Measurements from ENCODE around the gene STON2.
A peak's percentile ranks its signal among the peaks of the same experiment; 100 is the strongest.

STON2 gene

GRCh38 chr14:81222126-81222525 lies 178.0 kb downstream of the STON2 start:
- TF ChIP-seq CTCF (IDR thresholded peaks at IDR 0.05; ENCODE audit: low read depth, low read length): no peak
- Histone ChIP-seq H3K4me1 (no peaks in the 10 kb centered on the region), H3K4me3 (ENCODE audit: low read depth, low read length) (no peak overlapping the region), H3K36me3 (peaks cover 3% of the 10 kb centered on the region; the same call in 1 of the 2 replicates), H3K9me3 (no peaks in the 10 kb centered on the region), H3K27me3 (no peaks in the 10 kb centered on the region)
- no peak for DNase-seq

- no peaks in the 10 kb centered on the region for H3K27me3 ChIP-seq
- H3K4me3 ChIP-seq (ENCODE audit: low read depth, low read length): peak overlapping the region; percentile 70
- peaks cover 3% of the 10 kb centered on the region for H3K36me3 ChIP-seq
- H3K9me3 ChIP-seq: no peaks in the 10 kb centered on the region
- no peak for TF ChIP-seq CTCF (IDR thresholded peaks at IDR 0.05; ENCODE audit: low read depth, low read length)
- no peaks in the 10 kb centered on the region for H3K4me1 ChIP-seq
- no peak for DNase-seq
Observed at GRCh38 chr14:81221579-81222102, 178.5 kb downstream of the STON2 start.

GRCh38 chr14:81220830-81221578 lies 179.1 kb downstream of the STON2 start, which contains the start of gene GTF2A1:
GTF2A1 (minus strand) TSS chr14:81220959; CDS start chr14:81220518, 441 bp downstream.
- no peak for TF ChIP-seq CTCF (IDR thresholded peaks at IDR 0.05; ENCODE audit: low read depth, low read length)
- DNase-seq: peak; percentile 96
- H3K9me3 ChIP-seq: no peaks in the 10 kb centered on the region
- H3K4me1 ChIP-seq: no peaks in the 10 kb centered on the region
- peaks cover 7% of the 10 kb centered on the region for H3K36me3 ChIP-seq
- H3K27me3 ChIP-seq: no peaks in the 10 kb centered on the region
- H3K4me3 ChIP-seq (ENCODE audit: low read depth, low read length): peak within 1 kb of the TSS; percentile 96

GRCh38 chr14:81220580-81220829 lies 179.6 kb downstream of the STON2 start:
- DNase-seq: no peak
- Histone ChIP-seq H3K4me3 (ENCODE audit: low read depth, low read length) (peak overlapping the region; percentile 96), H3K4me1 (no peaks in the 10 kb centered on the region), H3K27me3 (no peaks in the 10 kb centered on the region), H3K36me3 (peaks cover 12% of the 10 kb centered on the region), H3K9me3 (no peaks in the 10 kb centered on the region)
- no peak for TF ChIP-seq CTCF (IDR thresholded peaks at IDR 0.05; ENCODE audit: low read depth, low read length)

GRCh38 chr14:81219759-81220579 lies 180.2 kb downstream of the STON2 start:
- H3K27me3 ChIP-seq: no peaks in the 10 kb centered on the region
- no peak for TF ChIP-seq CTCF (IDR thresholded peaks at IDR 0.05; ENCODE audit: low read depth, low read length)
- no peaks in the 10 kb centered on the region for H3K4me1 ChIP-seq
- peak overlapping the region; percentile 96 for H3K4me3 ChIP-seq (ENCODE audit: low read depth, low read length)
- H3K36me3 ChIP-seq: peaks cover 17% of the 10 kb centered on the region
- no peaks in the 10 kb centered on the region for H3K9me3 ChIP-seq
- DNase-seq: peak; percentile 48

All from BE2C (cell line).